Aorta (tissue), 5 donors: ENCODE results near the gene MTMR4. TPM values are rescaled to one million over a fixed set of nuclear protein-coding genes. Genes with fewer than 3 reads are reported as not detected.

ENCODE experiments used
- ATAC-seq: fragments of 200-7000 bp; cut with Tn5 transposase; one replicate; pipeline ENCODE4 v1.9.1; 2022; ENCODE audit warnings: moderate library complexity; ENCODE audit not compliant: low FRiP score
- DNase-seq, 2 donors: peaks; one replicate each; pipeline ENCODE4 v3.0.0-alpha.2; 2020
- H3K27ac ChIP-seq, 2 donors: one replicate each; pipeline ENCODE4 v1.5.1; 2013; ENCODE audit warnings: low read length in 2 of 2, mild to moderate bottlenecking in 2 of 2, moderate library complexity in 2 of 2, control low read depth in 1 of 2, inconsistent platforms in 1 of 2, low read depth in 1 of 2
- H3K27me3 ChIP-seq, 2 donors: one replicate each; pipeline ENCODE4 v1.6.1; 2013; ENCODE audit warnings: control low read depth in 1 of 2, low read length in 1 of 2, mild to moderate bottlenecking in 1 of 2, moderate library complexity in 1 of 2; ENCODE audit not compliant: insufficient read depth in 2 of 2, control insufficient read depth in 1 of 2
- H3K36me3 ChIP-seq, 2 donors: one replicate each; pipeline ENCODE4 v1.6.1; 2013; ENCODE audit warnings: control low read depth in 1 of 2, low read length in 1 of 2, mild to moderate bottlenecking in 1 of 2; ENCODE audit not compliant: insufficient read depth in 2 of 2, control insufficient read depth in 1 of 2
- H3K4me1 ChIP-seq, 2 donors: one replicate each; pipeline ENCODE4 v1.6.1; 2013; ENCODE audit warnings: low read length in 2 of 2, control low read depth in 1 of 2, mild to moderate bottlenecking in 1 of 2, moderate library complexity in 1 of 2; ENCODE audit not compliant: insufficient read depth in 2 of 2, control insufficient read depth in 1 of 2
- H3K4me3 ChIP-seq, 2 donors: one replicate each; pipeline ENCODE4 v1.5.1; 2013; ENCODE audit warnings: low read length in 2 of 2, control low read depth in 1 of 2, mild to moderate bottlenecking in 1 of 2
- H3K9me3 ChIP-seq: one replicate; pipeline ENCODE4 v1.6.1; 2013; ENCODE audit warnings: mild to moderate bottlenecking, low read length; ENCODE audit not compliant: control insufficient read depth
- WGBS, 2 donors: extraction: QIAGEN DNeasy Blood & Tissue Kit; methylation state at CpG; one replicate each; pipeline ENCODE4 v1.1.7; 2013; 5-methylcytosine and 5-hydroxymethylcytosine counted together
- intact Hi-C, 2 donors: fragments of 100-400 bp; cut with DNase I; formaldehyde crosslinking; loops; one replicate each; pipeline versions ENCODE4 v1.14.2 to v1.15.0; 2022
- polyA plus RNA-seq, 2 donors: library from polyadenylated mRNA; stranded (reverse); fragments of 200-250 nt; gene quantifications; one replicate each; pipeline ENCODE4 v1.2.3, GENCODE V29; 2013
- total RNA-seq, 2 donors: library from RNA; stranded (reverse); fragmentation: NEBNext Ultra II Directional; extraction: Animal tissue kit (Norgen Biotek cat#: 25700); gene quantifications; one replicate each; pipeline ENCODE4 v1.2.1, GENCODE V29; 2021
- donor health status: healthy with polysubstance abuse.
- donor health status: Bipolar disorder and iron deficiency.
- donor health status: DM: no; HTN: no; CAD: no.
- donor health status: DM: no; HTN: no; CAD: no.
- donor health status: DM: yes; HTN: yes; CAD: no.

Gene MTMR4
- total and polyA plus RNA-seq, 4 donors = 14.0 to 38.8 (median 28.2) TPM

DNA sequence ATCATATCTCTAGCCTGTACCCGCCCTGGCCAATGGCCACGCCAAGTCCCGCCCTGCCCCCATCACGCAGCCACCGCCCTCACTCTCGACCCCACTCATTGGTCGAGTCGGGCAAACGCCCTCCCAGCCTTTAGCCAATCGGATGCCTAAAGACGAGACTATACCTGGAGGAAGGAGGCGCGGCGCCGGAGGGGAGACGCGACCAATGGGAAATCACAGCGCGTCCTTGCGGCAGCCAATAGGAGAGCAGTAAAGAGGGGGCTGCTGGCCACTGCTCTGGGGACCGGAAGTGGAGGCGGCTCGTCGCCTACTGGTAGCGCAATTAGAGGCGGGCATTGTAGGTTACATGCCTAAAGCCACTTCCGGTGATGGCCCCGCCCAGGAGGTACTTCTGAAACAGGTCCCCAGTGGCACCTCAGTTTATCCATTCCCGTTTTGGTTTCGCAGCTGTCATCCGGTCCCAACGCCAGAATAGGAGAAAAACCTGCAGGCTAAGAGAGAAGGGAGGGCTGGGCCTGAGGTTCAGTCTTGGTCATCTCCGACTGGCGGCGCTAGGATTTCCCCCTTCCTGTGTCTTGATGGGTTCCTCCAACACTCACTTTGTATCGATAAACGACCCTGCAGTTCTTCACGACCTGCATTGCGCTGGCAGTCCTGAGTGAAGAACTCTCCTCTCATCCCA is 3.6 kb upstream of the MTMR4 start:
- peak; percentile 100 for DNase-seq
- no peaks in the 10 kb centered on the region for H3K27me3 ChIP-seq
- WGBS, 2 donors = 0% methylated on average over 39 of the region's 39 CpGs
- H3K27ac ChIP-seq = peak overlapping the region; percentile 17 to 88
- H3K36me3 ChIP-seq = no peaks in the 10 kb centered on the region
- no peaks in the 10 kb centered on the region for H3K9me3 ChIP-seq
- H3K4me1 ChIP-seq = no peaks in the 10 kb centered on the region
- peak overlapping the region; percentile 55 to 62 for H3K4me3 ChIP-seq
- peak; percentile 95 for ATAC-seq
- intact Hi-C loops = loop anchor here (1.0 to 10.0 kb wide), 7 partner anchors 69 to 589 kb away; partner anchors contain the start of genes RAD51C (in 2 of the 2), TEX14 (in 2 of the 2) and TRIM37 (in 1 of the 2)

DNA sequence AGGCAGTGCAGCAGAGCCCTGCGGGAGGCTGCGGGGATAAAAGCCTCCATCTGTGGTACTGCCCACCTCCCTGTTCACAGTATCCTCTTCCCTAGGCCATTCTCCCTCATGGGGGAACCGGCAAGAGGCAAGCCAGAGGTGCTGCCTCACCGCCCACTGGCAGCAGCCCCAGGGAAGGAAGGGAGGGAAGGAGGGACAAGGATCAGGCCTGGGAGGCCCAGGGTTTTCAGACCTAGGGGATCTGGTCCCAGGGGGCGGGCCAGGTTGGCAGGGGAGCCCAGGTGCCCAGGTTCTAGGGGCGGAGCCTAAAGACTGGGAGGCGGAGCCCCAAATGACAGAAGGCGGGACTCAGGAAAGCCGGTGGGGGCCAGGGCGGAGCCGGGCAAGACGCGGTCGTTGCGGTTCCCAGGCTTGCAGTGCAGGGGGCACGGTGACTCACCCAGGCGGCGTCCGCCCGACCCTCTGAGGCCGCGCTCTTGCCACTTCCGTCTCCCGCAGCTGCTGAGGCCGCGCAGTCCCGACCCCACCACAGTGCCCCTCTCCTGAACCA is 3.0 kb upstream of the MTMR4 start:
- Histone ChIP-seq H3K4me3 (peak overlapping the region; percentile 24 to 54), H3K27ac (peak overlapping the region; percentile 24 to 83), H3K9me3 (no peaks in the 10 kb centered on the region), H3K4me1 (no peaks in the 10 kb centered on the region), H3K27me3 (no peaks in the 10 kb centered on the region), H3K36me3 (no peaks in the 10 kb centered on the region)
- ATAC-seq (no peak), DNase-seq (no peak)
- intact Hi-C loops = loop anchor here (5.0 to 10.0 kb wide), 4 partner anchors 115 to 485 kb away; partner anchors contain the start of genes RAD51C (in 2 of the 2) and TEX14 (in 2 of the 2)
- 0% methylated on average over 19 to 27 of the region's 27 CpGs for WGBS, 2 donors

DNA sequence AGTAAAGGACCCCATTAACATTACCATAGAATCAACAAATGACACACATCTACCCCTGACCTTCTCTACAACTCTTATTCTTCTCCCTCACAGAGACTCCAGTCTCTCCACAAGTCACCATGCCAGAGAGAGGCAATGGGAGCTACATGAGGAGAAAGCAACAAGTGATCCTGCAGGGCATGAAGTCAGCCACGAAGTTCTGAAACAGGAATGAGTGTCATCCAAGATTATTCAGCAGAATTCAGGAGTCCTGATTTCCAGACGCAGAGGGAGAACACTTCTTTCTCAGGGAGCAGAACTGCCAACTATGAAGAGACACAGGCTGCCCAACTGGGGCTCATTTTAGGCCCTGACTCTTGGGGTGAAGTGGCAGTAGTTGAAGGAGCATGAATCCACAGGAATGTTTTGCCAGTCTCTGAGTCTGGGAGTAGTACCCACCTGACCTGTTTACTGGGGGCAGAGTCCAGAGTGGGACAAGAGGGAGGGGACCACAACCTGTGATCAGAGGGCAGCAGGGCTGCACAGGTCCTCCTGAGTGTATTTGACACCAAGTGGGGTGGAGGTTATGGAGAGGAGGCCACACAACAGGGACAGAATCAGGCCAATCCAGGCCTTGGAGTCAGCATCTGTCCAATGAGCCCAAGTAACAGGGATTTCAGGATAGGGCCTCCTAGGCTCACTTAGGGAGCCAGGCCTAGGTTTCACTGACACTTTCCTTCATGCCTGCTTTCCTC is 2.4 kb upstream of the MTMR4 start:
- peak overlapping the region; percentile 24 to 54 for H3K4me3 ChIP-seq
- H3K27me3 ChIP-seq = no peaks in the 10 kb centered on the region
- no peaks in the 10 kb centered on the region for H3K4me1 ChIP-seq
- intact Hi-C loops = loop anchor here (5.0 to 10.0 kb wide), 4 partner anchors 115 to 485 kb away; partner anchors contain the start of genes RAD51C (in 2 of the 2) and TEX14 (in 2 of the 2)
- H3K27ac ChIP-seq = peak overlapping the region; percentile 24 to 83
- DNase-seq (no peak), ATAC-seq (no peak)
- 37 to 59% methylated on average over 2 of the region's 2 CpGs for WGBS, 2 donors
- H3K9me3 ChIP-seq = no peaks in the 10 kb centered on the region
- H3K36me3 ChIP-seq = no peaks in the 10 kb centered on the region

DNA sequence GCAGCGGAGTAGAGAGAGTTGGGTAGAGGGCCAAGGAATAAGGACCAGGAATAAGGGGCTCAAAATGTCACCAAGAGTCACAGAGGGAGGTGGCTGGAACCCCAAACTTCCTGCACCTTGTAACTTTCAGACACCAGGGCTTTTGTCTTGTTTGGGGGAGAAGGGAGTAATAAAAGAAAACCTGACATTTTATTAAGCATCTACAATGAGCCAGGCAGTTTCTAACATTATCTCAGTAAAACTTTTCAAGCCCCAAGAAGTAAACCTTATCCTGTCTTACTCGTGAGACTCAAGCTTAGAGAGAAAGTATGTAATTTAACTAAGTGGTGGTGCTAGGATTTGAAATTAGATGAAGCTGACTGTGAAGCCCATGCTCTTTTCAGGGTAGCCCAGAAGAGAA is 848 bp upstream of the MTMR4 start:
- H3K9me3 ChIP-seq = no peaks in the 10 kb centered on the region
- no peaks in the 10 kb centered on the region for H3K27me3 ChIP-seq
- peaks cover 0 to 2% of the 10 kb centered on the region in 2 donors for H3K36me3 ChIP-seq
- no peaks in the 10 kb centered on the region for H3K4me1 ChIP-seq
- WGBS, 2 donors = 36 to 45% methylated on average over 2 of the region's 2 CpGs
- DNase-seq (no peak), ATAC-seq (no peak)
- no peak overlapping the region for H3K4me3 ChIP-seq
- intact Hi-C loops = loop anchor here (5.0 to 10.0 kb wide), 4 partner anchors 117 to 487 kb away; partner anchors contain the start of genes RAD51C (in 2 of the 2) and TEX14 (in 2 of the 2)
- H3K27ac ChIP-seq = peak overlapping the region; percentile 72 to 78

DNA sequence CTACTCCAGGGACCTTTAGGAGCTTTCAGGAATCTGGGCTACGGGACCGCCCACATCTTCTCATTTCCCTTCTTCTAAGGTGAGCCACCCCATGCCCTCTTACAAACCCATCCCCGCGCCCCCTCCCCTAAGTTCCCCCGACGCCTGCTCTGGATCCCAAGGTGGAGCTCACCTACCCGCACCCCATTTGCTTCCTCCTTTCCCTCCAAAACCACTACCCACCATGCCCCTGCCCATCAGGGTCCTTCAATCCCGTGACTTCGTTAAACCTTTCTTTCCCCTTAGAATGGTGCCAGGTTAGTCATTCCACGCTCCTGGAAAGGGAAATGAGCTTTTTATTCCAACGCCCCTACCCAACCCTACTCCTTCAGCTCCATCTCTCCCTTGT is 326 bp upstream of the MTMR4 start:
- Histone ChIP-seq H3K4me1 (no peaks in the 10 kb centered on the region), H3K36me3 (peaks cover 0 to 2% of the 10 kb centered on the region in 2 donors), H3K27ac (peak overlapping the region; percentile 72 to 78), H3K27me3 (no peaks in the 10 kb centered on the region), H3K9me3 (no peaks in the 10 kb centered on the region), H3K4me3 (peak overlapping the region in 1 of 2 donors; percentile 57)
- no peak for ATAC-seq
- intact Hi-C loops = loop anchor here (5.0 to 10.0 kb wide), 4 partner anchors 118 to 488 kb away; partner anchors contain the start of genes RAD51C (in 2 of the 2) and TEX14 (in 2 of the 2)
- 6 to 8% methylated on average over 11 of the region's 11 CpGs for WGBS, 2 donors
- no peak for DNase-seq

DNA sequence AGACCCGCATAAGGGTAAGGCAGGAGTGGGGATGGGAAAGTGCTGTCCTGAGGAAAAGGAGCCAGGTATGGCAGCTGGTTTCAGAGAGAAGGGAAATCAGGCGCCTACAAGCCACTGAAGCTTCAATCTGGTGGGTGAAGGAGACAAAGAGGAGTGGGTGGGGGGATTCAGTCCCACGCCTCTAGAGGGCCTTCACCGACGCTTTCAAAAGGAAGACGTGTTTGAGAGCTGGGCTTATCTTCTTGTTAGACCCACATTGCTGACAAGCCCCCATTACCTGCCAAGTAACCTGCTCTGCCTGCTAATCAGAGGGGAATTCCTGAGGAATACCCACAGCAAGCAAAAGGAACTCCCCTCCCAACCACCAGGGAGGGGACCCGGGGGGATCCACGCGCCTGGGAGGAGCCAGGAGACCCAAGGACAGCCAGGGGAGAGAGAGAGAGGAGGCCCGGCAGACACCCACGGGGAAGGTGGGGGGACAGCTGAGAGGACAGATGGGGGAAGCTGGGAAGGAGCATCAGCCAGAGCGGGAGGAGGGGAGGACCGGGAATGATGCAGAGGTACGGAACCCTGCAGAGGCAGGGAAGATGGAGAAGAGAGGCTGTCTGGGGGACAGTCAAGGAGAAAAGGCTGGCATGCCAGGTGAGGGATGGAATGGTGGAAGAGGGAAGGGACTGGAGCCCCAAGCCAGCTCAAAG is 1.0 kb downstream of the MTMR4 start:
- ATAC-seq = no peak
- WGBS, 2 donors = 38 to 41% methylated on average over 14 of the region's 14 CpGs
- peak overlapping the region; percentile 57 to 69 for H3K4me3 ChIP-seq
- no peaks in the 10 kb centered on the region for H3K4me1 ChIP-seq
- H3K27me3 ChIP-seq = no peaks in the 10 kb centered on the region
- intact Hi-C loops = loop anchor here in 1 of 2 donors (10.0 kb wide), 1 partner anchor 181 kb away; the partner anchor contains the start of genes RAD51C and TEX14
- DNase-seq = no peak
- peaks cover 0 to 7% of the 10 kb centered on the region in 2 donors for H3K36me3 ChIP-seq
- H3K27ac ChIP-seq = no peak overlapping the region
- H3K9me3 ChIP-seq = no peaks in the 10 kb centered on the region

DNA sequence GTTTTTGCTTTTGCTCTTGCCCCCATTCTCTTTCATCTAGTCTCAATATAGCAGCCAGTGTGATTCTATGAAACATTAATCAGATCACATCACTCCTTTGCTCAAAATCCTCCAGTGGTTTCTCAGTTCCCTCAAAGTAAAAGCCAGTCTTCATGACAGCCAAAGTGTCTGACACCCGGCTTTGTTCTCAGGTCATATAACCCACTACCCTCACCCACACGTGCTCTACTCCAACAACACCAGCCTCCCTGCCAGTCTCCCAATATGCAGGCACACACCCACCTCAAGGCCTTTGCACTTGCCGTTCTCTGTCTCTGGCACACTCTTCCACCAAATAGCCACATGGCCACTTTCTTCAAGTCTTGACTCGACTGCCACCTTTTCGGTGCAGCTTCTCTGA is 4.4 kb downstream of the MTMR4 start:
- Histone ChIP-seq H3K27me3 (no peaks in the 10 kb centered on the region), H3K27ac (no peak overlapping the region), H3K4me1 (no peaks in the 10 kb centered on the region), H3K36me3 (peaks cover 0 to 11% of the 10 kb centered on the region in 2 donors), H3K9me3 (no peaks in the 10 kb centered on the region), H3K4me3 (no peak overlapping the region)
- 88 to 90% methylated on average over 5 of the region's 5 CpGs for WGBS, 2 donors
- ATAC-seq = no peak
- DNase-seq = no peak
- intact Hi-C loops = loop anchor here in 1 of 2 donors (10.0 kb wide), 1 partner anchor 185 kb away; the partner anchor contains the start of genes RAD51C and TEX14
